ENCODE data around the gene SAMD14. TPM values are rescaled to one million over a fixed set of nuclear protein-coding genes. Genes with fewer than 3 reads are reported as not detected.

SAMD14 gene
- total RNA-seq, 1 donor from 2014 or later: 2.0 TPM

GRCh38 chr17:50165466-50165865 is 35.5 kb upstream of the SAMD14 start:
- intact Hi-C loops (cut with micrococcal nuclease): no loop called here

DNA sequence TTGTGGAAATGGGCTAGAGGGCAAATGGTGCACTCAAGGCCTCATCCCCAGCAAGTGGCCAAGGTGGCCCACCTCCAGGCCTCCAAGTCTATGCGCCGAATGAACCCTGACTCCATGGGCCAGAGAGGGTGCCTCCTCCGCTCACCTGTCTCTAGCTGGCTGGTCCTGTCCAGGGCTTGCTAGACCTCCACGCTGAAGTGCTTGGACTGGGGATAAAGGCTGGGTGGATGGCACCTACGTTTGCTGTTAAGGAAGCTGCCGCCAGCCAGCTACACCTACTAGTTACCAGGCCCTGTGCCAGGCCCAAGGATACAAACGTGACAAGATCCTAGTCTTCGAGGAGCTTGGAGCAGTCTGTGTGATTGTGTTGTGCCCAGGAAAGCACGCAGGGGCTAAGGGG is 35.1 kb upstream of the SAMD14 start:
- intact Hi-C loops (cut with micrococcal nuclease): no loop called here

GRCh38 chr17:50164697-50164988 is 34.7 kb upstream of the SAMD14 start:
- intact Hi-C loops (cut with micrococcal nuclease): no loop called here

GRCh38 chr17:50163843-50164696 is 34.1 kb upstream of the SAMD14 start:
- intact Hi-C loops (cut with micrococcal nuclease): no loop called here

DNA sequence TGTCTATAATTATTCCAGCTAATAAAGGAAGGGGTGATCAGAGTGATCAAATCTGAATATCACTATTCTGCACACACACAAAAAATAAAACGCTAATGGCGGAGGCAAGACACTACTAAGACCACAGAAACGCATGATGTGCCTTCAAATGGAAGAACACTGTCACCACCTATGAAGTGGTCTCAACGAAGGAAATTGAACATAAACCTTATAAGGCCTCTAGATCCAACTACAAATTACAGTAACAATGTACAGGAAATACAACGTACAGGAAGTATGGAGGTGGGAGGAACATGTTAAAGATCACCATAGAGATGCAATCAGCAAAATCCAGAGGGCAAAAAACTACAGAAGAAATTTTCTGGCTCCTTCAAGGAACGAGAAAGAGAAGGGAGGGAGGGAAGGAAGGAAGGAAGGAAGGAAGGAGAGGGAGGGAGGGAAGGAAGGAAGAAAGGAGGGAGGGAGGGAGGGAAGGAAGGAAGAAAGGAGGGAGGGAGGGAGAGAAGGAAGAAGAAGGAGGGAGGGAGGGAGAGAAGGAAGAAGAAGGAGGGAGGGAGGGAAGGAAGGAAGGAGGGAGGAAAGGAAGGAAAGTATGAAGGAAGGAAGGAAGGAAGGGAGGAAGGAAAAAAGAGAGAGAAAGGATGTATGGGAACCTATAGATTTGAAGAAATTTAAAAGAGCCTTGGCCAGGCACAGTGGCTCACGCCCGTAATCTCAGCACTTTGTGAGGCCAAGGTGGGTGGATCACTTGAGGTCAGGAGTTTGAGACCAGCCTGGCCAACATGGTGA is 32.7 kb upstream of the SAMD14 start:
- intact Hi-C loops (cut with micrococcal nuclease): no loop called here

- intact Hi-C loops (cut with micrococcal nuclease): loop anchor here (1.0 to 2.0 kb wide), 6 partner anchors 7 to 111 kb away; partner anchors contain the start of gene PDK2
Observed at GRCh38 chr17:50161911-50162288, 31.9 kb upstream of the SAMD14 start.

DNA sequence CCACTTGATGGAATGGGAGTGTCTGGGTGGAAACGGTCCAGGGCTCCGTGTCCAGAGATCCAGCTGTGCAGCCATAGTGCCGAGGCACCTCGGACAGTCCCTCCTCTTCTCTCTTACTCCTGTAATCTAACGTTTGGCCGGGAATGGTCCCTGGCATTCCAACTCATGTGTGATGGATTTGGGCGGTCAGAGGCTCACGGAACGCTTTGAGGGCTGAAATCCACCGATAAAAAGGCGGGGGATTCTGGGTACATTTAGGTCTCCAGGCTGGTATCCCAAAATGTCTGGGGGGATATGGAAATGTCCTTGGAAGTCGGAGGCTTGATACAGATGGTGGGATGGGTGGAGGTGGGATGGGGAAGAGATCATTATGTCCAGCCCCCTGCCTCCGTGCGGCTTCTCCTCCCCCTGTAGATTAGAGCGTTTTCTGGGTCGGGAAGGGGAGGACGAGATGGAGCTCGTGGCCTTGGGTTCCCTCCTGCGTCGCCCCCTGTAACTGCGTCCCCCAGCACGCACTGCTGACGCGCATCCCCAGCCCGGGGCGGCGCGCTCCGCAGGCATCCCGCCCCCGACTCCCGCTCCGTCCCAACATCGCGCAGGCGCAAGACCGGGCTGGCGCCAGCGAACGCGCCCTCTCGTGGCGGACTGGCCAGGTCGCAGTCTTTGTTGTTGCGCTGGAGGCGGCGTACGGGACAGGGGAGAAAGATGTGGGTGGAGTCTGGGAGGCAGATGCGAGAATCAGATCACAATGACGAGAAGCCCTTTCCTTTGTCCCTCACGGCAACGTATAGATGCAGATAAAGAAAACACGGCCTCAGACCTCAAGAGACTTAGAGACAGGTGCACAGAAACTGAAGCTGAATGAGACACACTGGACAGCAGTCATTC is 31.3 kb upstream of the SAMD14 start:
- intact Hi-C loops (cut with micrococcal nuclease): loop anchor here (1.0 to 2.0 kb wide), 6 partner anchors 8 to 110 kb away; partner anchors contain the start of gene PDK2

- intact Hi-C loops (cut with micrococcal nuclease): no loop called here
Observed at GRCh38 chr17:50157891-50158290, 27.9 kb upstream of the SAMD14 start.

GRCh38 chr17:50155115-50155819 is 25.3 kb upstream of the SAMD14 start:
- intact Hi-C loops (cut with micrococcal nuclease): no loop called here

GRCh38 chr17:50154604-50155003 is 24.6 kb upstream of the SAMD14 start:
- intact Hi-C loops (cut with micrococcal nuclease): loop anchor here (5.0 kb wide), 3 partner anchors 193 to 942 kb away; partner anchors contain the start of genes ABI3, GNGT2, SPOP and XYLT2

DNA sequence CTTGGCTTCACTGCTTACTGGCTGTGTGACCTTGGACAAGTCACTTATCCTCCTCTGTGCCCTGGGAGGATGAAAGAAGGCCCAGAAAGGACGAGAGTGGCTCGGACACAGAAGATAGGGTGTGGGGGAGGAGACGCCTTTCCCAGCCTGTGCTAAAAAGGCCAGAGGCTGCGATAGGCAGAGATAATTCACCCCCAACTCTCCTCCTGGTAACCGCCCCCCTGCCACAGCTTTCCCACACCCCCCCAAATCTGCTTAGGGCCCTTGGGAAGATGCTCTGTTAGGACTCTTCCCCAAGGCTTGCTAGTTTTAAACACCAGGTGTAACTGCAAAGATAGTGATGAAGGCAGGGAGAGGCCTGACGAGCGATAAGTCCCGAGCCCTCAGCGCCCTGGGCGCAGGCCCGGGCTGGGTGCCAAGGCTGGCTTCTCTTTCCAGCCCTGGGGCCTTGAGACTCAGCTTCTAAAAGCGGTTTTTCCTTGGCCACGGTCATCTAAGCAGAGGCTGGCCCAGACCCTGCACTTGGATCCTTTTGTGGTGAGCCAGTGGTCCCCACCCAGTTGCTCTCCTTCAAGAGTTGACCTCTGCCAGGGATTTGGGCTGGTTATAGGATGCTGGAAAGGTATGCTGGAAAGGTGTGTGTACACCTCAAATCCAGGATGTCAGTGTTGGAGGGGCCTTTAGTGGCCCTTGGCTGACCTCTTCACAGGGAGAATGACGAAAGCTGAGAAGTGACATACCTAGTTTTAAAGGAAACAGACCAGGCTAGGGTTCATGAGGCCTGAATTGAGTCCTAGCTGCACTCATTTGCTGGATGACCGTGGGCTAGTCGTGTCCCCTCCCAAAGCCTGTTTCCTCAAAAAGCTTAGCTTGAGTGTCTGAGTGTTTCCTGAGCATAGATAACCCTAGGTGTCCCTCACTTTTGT is 24.0 kb upstream of the SAMD14 start:
- intact Hi-C loops (cut with micrococcal nuclease): loop anchor here (5.0 kb wide), 3 partner anchors 193 to 942 kb away; partner anchors contain the start of genes ABI3, GNGT2, SPOP and XYLT2

DNA sequence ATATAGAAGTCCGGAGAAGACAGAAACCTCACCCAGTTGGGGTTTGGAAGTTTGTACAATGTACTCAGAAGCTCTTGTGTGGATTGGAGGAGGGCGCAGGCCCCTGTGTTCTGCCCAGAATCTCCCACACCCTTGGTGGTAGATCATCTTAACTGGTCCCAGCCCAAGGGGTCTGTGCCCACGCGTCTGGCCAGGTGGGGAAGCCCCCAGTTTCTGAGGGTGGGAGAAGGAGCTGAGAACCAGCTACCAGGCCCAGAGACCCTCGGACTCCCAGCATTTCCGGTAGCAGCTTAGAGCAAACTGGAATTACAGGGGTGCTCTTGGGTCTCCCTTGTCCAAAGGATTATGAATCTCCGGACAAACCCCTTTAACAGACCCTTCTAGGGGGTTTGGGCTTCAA is 22.8 kb upstream of the SAMD14 start:
- intact Hi-C loops (cut with micrococcal nuclease): loop anchor here (5.0 kb wide), 3 partner anchors 195 to 940 kb away; partner anchors contain the start of genes ABI3, GNGT2, SPOP and XYLT2

DNA sequence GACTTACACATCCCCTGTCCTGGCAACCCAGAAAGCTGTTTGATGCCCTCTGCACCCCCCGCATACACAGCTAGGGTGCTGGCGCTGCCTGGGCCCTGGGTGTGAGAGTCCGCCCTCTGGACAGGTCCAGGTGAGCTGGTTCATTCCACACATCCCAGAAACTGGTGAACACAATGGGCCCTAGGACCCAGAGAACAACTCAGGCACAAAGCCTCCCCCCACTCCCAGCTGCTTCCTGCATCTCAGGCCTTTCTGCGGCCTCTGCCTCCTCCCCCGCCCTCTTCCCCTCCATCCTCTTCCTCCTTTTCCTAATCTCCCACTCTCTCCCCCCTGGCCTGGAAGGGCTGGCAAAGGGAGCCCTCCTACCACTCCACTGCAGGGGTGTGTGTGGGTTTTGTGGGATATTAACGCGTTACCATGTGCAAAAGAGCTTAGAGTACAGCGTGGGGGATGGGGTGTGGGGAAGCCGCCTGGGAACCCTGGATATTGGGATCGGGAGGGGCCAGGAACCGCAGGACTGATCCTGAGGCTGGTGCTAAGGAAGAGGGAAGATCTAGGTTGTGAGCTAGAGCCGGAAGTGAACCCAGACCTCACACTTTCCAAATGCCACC is 22.1 kb upstream of the SAMD14 start:
- intact Hi-C loops (cut with micrococcal nuclease): loop anchor here (1.0 to 5.0 kb wide), 7 partner anchors 9 to 940 kb away; partner anchors contain the start of genes ABI3, GNGT2, PDK2 and SPOP

DNA sequence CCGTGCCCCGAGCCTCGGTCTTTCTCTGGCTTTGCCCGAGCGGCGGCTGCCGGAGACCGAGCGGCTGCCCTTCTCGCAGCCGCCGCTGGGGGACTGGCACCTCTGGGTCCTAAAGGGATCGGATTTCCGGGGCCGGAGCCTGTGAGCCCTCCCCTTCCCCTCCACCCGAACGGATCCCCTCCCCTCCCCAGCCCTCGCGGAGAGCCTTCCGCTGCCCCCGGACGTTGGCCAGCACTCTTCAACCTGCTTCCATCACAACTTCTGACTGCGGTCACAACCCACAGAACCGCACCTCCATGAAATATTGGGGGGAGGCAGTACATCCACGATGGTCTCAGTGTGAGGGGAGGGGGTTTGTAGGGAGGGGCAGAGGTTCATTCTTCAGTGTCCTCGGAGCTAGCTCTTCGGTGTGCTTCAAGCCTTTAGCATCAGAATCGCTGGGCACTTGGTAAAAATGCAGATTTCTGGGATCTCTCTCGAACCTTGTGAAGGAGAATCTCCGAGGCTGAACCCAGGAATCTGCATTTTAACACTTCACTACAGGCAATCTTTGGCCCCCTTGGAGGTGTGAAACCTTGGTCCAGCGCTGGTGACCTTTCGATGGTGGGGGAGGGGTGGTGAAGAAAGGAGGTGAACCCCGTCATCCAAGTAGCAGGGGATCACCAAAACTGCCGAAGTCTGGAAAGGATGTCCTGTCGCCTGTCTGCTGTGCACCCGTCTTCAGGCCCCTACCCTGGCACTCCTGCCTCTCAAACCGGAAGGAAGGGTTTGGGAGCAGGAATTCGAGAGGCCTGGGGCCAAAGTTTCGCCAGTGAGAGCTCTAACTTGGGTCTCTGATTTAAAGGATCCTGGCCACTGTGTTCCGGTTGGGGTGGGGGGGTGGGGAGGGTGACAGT is 21.3 kb upstream of the SAMD14 start:
- intact Hi-C loops (cut with micrococcal nuclease): loop anchor here (1.0 to 5.0 kb wide), 7 partner anchors 10 to 939 kb away; partner anchors contain the start of genes ABI3, GNGT2, PDK2 and SPOP

DNA sequence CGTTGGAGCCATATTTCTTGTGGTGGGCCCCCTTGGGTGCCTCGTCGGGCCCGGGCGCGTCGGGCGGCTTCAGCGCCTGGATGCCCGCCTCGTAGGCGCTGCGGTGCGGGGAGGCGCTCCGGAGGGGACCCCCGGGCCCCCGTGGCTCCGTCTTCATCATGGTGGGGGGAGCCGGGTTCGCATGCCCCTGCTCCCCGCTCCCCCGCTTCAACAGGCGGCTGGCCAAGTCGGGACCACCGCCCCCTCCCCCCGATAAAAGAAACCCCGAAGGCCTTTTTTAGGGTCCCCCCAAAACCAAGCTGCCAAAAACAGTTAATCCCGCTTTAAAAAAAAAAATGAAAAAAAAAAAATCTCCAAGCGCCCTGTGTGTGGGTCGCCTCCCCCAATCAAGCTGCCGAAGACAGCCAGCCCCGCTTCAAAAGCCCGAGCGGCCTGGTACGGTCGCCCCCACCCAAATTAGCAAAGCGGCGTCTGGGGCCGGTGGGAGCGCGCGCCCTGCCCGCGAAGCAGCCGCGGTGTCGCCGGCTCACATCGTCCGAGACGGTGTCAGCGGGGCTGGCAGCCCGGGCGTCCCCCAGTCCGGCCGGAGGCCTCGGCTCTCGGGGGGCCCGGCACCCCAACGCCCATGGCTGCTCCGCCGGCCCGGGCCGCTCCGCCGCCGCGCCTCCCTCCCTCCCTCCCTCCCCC is 20.5 kb upstream of the SAMD14 start, which contains the start of gene PPP1R9B:
TSS of gene PPP1R9B (minus strand) at position 324 of the 687 bp plus-strand sequence. CDS start at position 160, 164 bp downstream.
- intact Hi-C loops (cut with micrococcal nuclease): loop anchor here (1.0 to 5.0 kb wide), 7 partner anchors 10 to 938 kb away; partner anchors contain the start of genes ABI3, GNGT2, PDK2 and SPOP

DNA sequence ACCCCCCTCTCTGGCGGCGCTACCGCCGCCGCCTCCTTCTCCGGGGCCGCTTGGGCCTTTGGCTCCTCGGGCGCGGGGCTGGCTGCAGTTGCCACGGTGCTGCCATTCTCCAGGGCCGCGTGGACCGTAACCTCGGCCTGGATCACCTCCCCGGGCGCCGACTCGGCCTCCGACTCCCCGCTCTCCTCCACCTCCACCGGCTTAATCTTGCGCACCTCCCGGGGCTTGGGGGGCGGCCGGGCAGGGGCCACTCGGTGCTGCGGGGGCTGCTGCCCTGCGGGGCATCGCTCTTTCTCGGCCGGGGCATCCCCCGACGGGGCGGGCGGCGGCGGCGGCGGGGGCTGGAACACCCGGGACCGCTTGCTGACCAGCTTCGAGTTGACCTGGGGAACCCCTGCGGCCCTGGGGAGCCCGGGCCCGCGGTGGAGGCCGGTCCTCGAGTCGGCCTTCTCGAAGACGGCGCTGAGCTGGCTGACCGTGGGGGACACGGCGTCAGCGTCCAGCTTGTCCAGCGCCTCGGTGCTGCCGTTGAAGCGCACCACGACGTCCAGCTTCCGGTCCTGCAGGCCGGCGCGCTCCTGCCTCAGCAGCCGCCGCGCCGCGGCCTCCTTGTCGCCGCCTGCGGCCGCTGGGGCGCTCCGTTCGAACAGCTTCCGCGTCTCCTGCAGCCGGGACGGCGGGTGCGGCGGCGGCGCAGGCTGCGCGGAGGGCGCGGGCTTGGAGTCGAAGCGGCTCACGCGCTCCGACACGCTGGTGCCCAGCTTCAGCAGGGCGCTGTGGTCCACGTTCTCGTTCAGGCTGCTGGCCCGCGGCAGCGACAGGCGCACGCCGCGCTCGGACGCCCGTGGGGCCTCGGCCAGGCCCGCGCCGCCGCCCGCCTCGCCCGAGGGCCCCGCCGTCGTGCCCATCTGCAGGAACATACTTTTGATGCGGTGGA is 19.7 kb upstream of the SAMD14 start:
- intact Hi-C loops (cut with micrococcal nuclease): loop anchor here (5.0 kb wide), 3 partner anchors 198 to 937 kb away; partner anchors contain the start of genes ABI3, GNGT2, SPOP and XYLT2
